DMS53 treated with DMSO at 0.1 percent for 48 hours (cell line): ENCODE measurements around the gene MINDY4.
A peak's percentile ranks its signal among the peaks of the same experiment; 100 is the strongest.

Source experiments
- DNase-seq: peaks from one replicate; lab custom pipeline; 2025; ENCODE audit not compliant: unreplicated experiment; lab: John Stamatoyannopoulos, UW

MINDY4 gene

GRCh38 chr7:30926313-30926712 lies 155.1 kb downstream of the MINDY4 start:
- DNase-seq = no peak

- no peak for DNase-seq
Measured at GRCh38 chr7:30927040-30927439, 155.8 kb downstream of the MINDY4 start.

- no peak for DNase-seq
Measured at GRCh38 chr7:30927559-30927958, 156.3 kb downstream of the MINDY4 start.

GRCh38 chr7:30928254-30928872 lies 157.1 kb downstream of the MINDY4 start:
- no peak for DNase-seq

GRCh38 chr7:30929686-30930085 lies 158.5 kb downstream of the MINDY4 start:
- no peak for DNase-seq

- no peak for DNase-seq
Measured at GRCh38 chr7:30930621-30931020, 159.4 kb downstream of the MINDY4 start.

GRCh38 chr7:30931161-30931928 lies 160.1 kb downstream of the MINDY4 start:
- no peak for DNase-seq

- no peak for DNase-seq
Measured at GRCh38 chr7:30931929-30932540, 160.8 kb downstream of the MINDY4 start.

- no peak for DNase-seq
Measured at GRCh38 chr7:30932562-30932961, 161.3 kb downstream of the MINDY4 start.

- DNase-seq = no peak
Measured at GRCh38 chr7:30933124-30933974, 162.1 kb downstream of the MINDY4 start.

GRCh38 chr7:30934225-30934624 lies 163.0 kb downstream of the MINDY4 start:
- no peak for DNase-seq

GRCh38 chr7:30934732-30935568 lies 163.7 kb downstream of the MINDY4 start:
- DNase-seq = no peak

- DNase-seq = no peak
Measured at GRCh38 chr7:30935569-30935877, 164.3 kb downstream of the MINDY4 start.

GRCh38 chr7:30936650-30937245 lies 165.5 kb downstream of the MINDY4 start:
- no peak for DNase-seq

GRCh38 chr7:30937416-30937815 lies 166.2 kb downstream of the MINDY4 start:
- no peak for DNase-seq

GRCh38 chr7:30938435-30939316 lies 167.5 kb downstream of the MINDY4 start:
- DNase-seq = peak; percentile 97

- peak; percentile 21 for DNase-seq
Measured at GRCh38 chr7:30941582-30942323, 170.5 kb downstream of the MINDY4 start.
